Stimulated activated CD4-positive, alpha-beta T cell treated with anti-CD3 and anti-CD28 coated beads, Interleukin-2, amount 100 ng/mL, for 48 hours (primary cell): ENCODE data around the gene GNB1.

Experiments used
- DNase-seq, 2 donors: peaks; one replicate each; pipeline ENCODE4 v3.0.0-alpha.2; 2020

GNB1 gene

GRCh38 chr1:1910033-1910465, 19.2 kb upstream of the GNB1 start:
- no peak for DNase-seq

DNA sequence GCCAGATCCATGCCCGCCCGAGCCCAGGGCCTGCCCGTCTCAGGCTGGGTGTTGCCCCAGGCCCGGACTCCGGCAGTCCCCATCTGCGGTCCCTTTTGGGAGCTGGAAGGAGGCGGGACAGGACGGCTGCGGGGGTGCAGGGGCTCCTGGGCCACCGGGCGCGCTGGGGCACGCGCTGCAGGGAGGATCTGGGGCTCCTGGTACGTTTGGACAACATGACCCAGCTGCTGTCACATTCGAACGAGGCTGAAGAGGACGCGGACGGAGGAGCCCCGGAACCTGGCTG, 17.6 kb upstream of the GNB1 start:
- peak in 1 of 2 donors; percentile 37 for DNase-seq

DNA sequence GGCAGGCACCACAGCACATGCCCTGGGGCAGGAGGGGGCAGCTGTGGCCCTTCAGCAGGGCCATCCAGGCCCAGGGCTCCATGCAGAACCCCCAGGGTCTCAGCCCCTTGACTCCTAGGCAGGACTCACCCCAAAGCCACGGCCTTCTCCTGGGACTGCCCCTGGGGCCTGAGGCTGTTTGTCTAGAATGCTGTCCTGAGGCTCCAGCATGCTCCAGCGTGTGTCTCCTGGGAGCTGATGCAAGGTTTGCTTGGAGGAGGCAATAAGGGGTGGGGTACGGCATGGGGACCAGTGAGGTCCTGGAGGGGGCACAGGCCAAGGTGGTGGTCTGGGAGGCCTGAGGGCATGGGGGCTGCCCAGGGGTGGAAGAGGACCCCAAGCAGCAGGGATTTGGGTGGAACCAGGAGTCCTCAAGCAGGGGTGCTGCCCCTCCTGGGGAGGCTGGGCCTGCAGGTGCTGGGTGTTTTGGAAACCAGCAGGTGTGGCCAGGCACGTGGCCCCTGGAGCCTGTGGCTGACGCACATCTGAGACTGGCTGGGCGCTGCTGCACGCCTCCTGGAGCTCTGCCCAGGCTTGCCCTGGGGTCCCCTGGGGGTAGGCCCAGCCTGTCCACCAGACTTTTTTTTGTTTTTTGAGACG, 16.3 kb upstream of the GNB1 start:
- DNase-seq: no peak

DNA sequence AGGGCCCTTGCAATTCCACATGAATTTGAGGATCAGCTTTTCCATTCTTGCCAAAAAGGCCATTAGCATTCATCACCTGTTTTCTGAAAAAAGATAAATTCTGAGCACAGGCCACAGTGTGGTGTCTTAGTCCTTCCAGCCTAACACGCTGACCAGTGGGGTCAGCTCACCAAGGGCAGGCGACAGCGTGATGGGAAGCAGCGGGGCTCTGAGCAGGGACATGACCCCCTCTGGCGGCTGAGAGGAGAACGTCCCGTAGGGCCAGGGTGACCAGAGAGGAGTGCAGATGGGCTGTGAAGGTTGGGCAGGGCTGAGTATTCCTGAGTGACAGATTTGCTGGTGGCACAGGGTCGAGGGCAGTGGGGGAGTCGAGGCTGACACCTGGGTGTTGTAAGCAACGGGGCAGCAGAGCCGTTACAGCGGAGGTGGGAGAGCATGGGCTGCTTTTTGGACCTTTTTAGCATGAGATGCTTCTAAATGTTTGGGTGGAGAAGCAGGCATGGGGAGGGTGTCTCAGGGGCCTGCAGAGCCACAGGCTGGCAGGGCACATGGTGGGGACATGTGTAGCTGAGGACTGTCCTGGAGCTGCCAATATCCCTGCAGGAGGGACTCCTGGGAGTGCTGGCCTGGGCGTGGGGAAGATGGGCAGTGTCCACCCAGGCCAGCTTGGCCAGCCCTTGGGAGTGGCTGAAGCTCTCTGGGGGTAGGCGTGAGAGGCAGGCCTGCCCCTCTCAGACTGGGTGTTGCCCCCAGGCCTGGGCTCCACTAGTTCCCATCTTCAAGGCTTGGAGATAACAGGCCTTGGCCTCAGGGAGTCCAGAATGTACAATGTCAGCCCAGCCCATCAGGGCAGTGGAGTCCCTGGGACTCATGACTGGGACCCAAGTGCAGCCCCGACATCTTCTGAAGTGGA, 15.6 kb upstream of the GNB1 start:
- peak; percentile 57 to 72 for DNase-seq

DNA sequence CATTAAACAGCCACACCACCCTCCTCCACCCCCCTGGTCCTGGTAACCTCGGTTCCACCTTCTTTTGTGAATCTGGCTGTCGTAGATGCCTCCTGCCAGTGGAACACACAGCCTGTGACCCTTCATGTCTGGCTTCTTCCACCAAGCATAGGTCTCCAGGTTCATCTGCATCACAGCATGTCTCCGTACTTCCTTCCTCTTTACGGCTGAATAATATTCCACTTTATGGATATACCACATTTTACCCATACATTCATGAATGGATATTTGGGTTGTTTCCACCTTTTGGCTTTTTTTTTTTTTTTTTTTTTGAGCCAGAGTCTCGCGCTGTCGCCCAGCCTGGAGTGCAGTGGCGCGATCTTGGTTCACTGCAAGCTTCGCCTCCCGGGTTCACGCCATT, 12.3 kb upstream of the GNB1 start:
- DNase-seq: no peak

DNA sequence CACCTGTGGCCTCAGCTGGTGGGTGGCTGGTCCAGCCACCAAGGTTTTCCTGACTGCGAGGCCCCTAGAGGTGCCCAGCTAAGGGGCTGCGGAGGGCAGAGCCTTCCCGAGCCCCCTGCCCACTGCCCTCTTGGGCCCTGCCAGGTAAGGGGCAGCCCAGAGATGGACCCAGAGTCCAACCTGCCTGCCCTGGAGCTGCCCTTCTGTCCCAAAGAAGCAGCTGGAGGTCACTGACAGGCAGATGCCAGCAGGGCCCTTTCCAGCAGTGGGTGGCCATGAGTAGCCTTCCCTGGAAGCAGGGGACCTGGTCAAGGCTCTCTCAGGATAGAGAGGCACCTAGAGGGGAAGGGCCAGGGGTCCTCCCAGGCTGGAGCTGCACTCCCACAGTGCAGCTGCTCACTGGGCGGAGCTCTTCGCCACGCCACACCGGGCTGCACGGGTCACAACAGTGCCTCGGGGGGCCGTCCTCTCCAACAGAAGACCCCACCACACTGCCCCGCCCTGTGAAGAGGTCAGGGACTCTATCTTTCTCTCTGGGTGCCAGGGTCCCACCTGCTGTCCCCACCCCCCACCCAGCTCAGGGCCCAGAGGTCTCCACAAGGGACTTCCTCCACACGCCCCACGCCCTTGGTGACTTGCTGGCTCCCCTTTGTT, 10.9 kb upstream of the GNB1 start:
- no peak for DNase-seq

DNA sequence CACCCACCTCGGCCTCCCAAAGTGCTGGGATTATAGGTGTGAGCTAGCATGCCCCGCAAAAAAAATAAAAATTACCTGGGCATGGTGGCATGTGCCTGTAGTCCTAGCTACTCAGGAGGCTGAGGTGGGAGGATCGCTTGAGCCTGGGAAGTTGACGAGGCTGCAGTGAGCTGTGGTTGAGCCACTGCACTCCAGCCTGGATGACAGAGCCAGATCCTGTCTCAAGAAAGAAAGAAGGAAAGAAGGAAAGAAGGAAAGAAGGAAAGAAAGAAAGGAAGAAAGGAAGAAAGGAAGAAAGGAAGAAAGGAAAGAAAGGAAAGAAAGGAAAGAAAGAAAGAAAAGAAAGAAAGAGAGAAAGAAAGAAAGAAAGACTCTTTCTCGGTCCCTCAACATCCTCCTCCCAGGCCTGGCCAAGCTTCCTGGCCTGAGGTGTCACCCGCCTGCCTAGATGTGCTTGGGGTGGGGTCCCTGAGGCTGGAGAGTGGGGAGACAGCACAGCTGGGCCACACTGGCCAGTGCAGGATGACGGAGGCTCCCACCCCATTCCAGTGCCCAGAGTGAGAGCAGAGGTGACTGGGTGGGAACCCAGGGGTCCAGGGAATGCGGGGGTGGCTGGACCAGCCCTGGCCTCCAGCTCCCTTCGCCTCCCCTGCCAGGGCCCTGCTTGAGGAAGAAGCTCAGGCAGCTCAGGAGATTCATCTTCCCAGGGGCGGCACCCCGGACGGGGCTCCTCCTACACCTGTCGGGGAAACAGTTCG, 10.2 kb upstream of the GNB1 start:
- no peak for DNase-seq

DNA sequence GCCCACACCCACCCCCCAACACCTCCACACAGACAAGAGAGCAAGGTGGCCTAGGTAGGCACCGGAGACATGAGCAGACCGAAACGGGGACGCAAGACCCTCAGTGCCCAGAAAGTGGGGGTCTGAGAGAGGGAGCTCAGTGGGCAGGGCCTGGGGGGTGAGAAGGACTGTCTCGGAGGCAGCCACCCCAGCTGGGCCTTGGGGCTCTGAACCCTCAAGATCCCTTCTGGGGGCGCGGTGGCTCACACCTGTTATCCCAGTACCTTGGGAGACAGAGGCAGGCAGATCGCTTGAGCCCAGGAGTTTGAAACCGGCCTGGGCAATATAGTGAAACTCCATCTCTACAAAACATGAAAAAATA, 9.1 kb upstream of the GNB1 start:
- DNase-seq: no peak

DNA sequence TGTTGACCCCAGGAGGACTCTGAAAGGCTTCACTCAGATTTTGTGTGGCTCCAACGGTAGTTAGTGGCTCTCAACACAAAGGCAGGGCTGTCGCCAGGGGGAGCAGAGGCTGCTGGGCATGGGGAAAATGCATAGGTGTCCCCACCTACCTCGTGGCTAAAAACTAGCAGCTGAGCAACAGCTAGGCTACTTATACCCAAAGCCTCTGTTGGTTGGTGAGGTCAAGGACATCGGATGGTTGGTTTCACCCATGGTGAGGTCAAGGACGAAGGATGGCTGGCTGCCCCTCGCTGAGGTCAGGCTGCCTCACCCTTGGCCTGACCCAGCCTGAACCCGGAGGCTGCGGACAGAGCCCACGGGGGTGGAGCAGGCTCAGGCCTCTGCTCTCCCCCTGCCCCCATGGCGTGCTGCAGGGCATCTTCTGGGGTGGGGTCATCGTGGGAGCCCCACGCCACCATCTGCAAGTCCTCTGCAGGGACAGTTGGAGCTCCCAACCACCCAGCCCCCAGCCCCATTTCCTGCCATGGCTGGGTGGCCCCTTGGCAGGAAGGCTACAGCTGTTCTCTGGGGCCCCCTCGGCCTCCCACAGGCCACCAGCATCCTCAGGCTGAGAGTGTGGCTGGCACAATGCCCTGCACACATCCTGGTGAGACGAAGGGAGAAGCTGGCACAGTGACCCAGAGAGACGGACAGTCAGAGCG, 8.5 kb upstream of the GNB1 start:
- DNase-seq: no peak

DNA sequence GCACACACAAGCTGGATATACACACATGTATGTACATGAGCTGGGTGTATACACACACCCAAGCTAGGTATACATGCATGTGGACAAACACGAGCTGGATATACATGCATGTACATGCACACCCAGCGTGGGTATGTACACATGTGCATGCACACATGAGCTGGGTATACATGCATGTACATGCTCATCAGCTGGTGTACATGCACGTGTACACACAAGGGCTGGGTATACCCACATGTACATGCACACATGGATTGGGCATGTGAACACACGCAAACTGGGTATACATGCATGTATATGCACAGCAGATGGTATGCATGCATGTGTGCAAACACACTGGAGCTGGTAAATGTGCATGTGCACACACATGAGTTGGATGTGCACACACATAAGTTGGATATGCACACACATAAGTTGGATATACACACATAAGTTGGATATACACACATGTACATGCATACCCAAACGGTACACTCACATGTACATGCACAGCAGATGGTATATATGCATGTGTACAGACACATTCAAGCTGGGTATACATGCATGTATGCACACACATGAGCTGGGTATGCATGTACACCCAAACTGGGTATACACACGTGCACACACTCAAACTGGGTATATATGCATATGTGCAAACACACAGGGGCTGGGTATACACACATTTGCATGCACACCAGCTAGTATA, 7.5 kb upstream of the GNB1 start:
- DNase-seq: no peak

GRCh38 chr1:1895456-1896336, 4.8 kb upstream of the GNB1 start:
- no peak for DNase-seq

DNA sequence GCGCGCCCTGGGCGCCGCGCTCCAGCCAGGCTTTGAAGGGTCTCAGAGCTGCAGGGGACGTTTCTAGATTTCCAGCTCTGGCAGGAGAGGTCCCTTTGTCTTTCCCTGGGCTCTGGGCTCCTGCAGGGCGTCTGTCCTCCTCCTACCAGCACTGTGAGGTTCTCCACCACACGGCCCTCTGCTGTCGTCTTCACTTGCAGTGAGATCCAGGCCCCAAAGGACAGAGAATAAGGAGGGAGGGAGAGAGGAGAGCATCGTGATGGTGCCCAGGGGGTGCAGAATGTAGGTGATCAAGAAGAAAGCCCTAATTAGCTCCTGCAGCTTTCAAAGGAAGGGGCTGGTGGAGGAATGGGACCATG, 4.2 kb upstream of the GNB1 start:
- DNase-seq: no peak

DNA sequence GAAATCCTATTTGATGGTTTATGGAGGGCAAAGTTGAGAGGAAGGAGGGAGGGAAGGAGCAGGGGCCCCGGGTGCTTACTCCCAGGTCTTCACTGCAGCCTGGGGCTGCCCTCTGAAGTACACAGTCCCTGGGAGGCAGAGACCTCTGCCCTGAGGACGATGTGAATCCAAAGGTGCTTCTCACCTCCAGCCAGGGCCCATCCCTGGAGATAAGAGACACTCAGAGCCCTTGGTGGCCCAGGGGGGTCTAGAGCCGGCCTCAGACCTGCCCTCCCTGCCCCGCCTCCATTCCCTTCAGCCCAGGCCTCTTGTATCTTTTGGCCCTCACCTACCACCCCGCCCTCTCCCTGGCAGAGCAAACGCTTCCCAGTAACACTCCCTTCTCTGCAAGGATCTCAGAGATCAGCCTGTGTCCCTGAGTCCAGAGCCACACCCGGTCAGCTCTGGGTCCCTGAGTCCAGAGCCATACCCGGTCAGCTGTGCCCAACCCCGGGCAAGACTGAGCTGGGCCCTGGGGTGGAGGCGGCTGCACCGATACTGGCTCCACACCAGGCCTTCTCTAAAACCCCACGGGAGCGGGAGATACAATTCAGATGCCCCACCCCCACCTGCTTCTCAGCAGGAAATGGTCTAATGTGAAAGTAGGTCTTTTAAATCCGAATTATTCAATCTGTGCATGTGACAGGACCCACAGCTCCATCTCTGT, 3.6 kb upstream of the GNB1 start:
- DNase-seq: no peak

- no peak for DNase-seq
These were observed 3.1 kb upstream of the GNB1 start for GRCh38 chr1:1893997-1894353.

DNA sequence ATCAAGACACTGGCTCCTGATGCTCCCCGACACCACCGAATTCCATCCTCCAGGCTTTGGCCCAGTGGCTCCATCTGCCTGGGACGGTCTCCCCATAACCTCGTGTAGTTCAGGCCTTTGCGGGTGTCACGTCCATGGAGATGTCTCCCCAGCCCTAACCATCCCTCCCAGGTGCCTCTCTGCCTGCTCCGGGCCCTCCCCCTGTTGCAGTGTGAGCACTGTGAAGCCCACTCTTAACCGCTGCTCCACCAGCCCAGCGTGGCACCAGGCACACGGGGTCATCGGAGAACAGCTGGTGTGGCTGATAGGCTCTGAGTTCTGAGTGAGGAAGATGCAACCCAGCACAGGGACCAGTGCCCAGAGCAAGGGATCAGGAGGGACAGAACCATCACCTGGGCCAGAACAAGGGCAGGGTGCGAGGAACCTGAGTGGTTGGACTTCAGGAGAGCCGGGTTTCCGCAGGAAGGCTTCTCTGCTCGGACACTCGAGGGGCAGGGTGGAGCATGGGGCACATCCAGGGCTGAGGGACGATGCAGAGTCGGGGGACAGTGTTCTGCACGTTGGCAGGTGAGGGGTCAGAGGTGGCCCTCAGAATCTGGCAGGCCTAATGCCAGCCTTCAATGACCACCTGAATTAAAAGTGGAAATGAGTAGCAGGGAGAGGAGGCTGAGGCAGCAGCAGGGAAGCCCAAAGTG, 2.6 kb upstream of the GNB1 start:
- no peak for DNase-seq

DNA sequence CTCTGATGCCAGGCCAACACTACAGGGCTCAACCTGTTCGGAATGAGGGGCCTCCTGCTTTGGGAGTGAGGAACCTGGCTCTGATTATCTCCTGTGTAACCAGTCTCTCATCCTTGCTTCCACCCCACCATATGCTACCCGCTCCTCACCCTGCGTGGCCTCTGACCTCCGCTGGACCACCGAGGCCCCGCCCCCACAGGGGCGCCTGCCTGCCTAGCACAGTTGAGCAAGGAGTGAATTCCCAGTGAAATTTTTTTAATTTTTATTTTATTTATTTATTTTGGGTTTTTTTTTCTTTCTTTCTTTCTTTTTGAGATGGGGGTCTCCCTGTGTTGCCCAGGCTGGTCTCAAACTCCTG, 1.9 kb upstream of the GNB1 start:
- DNase-seq: no peak

DNA sequence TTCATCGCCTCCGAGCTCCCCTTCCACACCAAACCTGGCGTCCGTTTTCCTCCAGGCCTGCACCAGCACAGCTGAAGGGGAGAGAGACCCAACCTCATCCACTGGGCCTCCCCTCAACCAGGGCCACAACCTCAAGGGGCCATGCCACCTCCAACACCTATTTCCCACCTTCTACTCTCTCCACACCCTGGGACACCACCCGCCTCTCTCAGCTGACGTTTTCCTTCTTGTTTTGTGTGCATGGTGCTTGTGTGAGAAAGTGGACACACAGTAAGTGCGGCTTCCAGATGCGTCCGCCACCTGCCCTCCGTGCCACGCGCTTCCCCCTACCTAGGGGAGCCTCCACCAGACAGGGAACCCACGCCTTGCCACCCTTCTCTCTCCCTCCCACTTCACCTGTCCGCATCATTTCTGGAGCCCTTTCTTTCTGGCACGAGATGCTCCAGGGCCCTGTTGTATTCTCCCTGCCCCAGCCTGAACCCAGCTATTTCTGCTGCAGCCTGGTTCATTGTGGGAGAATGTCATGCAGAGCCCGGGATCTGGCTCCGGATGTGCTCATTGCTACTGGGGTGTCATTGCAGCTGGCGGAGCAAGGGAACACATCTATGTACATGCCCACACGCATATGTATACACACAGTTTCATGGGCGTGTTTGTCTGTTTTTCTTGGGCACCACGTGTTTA, 1.3 kb upstream of the GNB1 start:
- no peak for DNase-seq

DNA sequence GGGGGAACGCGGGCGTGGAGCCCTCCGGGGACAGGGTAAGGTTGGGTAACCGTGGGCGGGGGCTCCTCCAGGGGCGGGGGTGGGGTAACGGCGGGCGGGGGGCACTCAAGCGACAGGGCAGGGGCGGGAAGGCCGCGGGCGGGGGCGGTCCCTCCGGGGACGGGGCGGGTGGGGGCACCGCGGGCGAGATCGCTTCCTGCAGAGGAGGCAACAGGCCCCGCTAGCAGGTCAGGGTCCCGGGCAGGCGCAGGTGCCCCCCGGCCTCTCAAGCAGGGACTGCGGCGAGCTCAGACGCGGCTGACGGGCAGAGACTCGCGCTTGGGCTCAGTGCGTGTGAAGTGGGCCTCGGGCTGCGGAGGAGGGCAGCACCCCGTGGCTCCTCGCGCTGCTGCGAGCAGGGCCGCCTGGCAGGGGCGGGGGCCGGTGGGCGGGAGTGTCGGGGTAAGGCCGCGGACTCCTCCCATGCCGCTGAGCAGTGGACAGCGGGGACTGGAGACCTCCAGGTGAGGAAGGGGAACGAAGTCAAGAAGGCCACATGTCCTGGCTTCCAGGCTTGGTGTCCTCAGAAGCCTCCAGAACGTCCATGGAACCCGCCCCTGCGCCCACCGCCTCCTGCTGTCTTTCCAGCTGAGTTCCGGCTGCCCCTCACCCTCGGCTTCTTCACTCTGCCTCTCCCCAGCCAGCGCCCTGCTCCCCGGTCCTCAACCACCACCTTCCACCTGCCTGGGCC, 627 bp upstream of the GNB1 start:
- peak; percentile 57 to 62 for DNase-seq
